Prostate gland (tissue), 2 donors: ENCODE data around the gene TSPOAP1. TPM values are rescaled to one million over a fixed set of nuclear protein-coding genes. Genes with fewer than 3 reads are reported as not detected.

Experiments used
- DNase-seq: peaks from one replicate; pipeline ENCODE4 v3.0.0-alpha.2; 2019; ENCODE audit warnings: low spot score
- H3K27ac ChIP-seq, 2 donors: fragments of 200-600 bp; sonication (generic); 2 replicates each; pipeline ENCODE4 v1.5.1; 2017 to 2019
- H3K27me3 ChIP-seq: fragments of 200-600 bp; sonication (generic); replicated peaks from 2 replicates; pipeline ENCODE4 v1.5.1; 2019; ENCODE audit not compliant: insufficient read depth
- H3K36me3 ChIP-seq, 2 donors: fragments of 200-600 bp; sonication (generic); 1 replicate in 1 of 2; 2 replicates in 1 of 2; pipeline versions ENCODE4 v1.5.1 to v1.8.1; 2017 to 2019
- H3K4me1 ChIP-seq: fragments of 200-600 bp; sonication (generic); replicated peaks from 2 replicates; pipeline ENCODE4 v1.5.1; 2019
- H3K4me3 ChIP-seq, 2 donors: fragments of 200-600 bp; sonication (generic); 2 replicates each; pipeline ENCODE4 v1.5.1; 2017 to 2019
- H3K9me3 ChIP-seq: fragments of 200-600 bp; sonication (generic); 2 replicates; pipeline ENCODE4 v1.5.1; 2017
- CTCF ChIP-seq, 4 experiments: fragments of 200-600 bp in 2 of 4; fragments of 450-650 bp in 2 of 4; sonication (generic) in 2 of 4; IDR thresholded peaks; 1 replicate in 3 of 4; 2 replicates in 1 of 4; pipeline ENCODE4 v1.5.1; 2016 to 2019; ENCODE audit warnings: antibody characterized with exemption in 4 of 4, mild to moderate bottlenecking in 2 of 4, moderate library complexity in 2 of 4
- POLR2A ChIP-seq: fragments of 450-650 bp; IDR thresholded peaks from one replicate; pipeline ENCODE4 v1.6.1; 2016; ENCODE audit warnings: antibody characterized with exemption, mild to moderate bottlenecking
- POLR2AphosphoS5 ChIP-seq: sonication (generic); formaldehyde crosslinking; IDR thresholded peaks from one replicate; pipeline ENCODE4 v1.6.1; 2017; ENCODE audit warnings: antibody characterized with exemption
- WGBS: methylation state at CpG from one replicate; pipeline ENCODE4 v1.1.5; 2018; 5-methylcytosine and 5-hydroxymethylcytosine counted together
- intact Hi-C: fragments of 100-400 bp; cut with DNase I; formaldehyde crosslinking; loops from one replicate; pipeline ENCODE4 v1.14.2; 2022
- total RNA-seq, 2 donors: library from RNA; depleted of rRNA; stranded (reverse); fragments of >200 nt; gene quantifications; one replicate each; pipeline ENCODE4 v1.1.0, GENCODE V29; 2016

Gene TSPOAP1
- total RNA-seq, 2 donors from 2014 or later, result 22.7 to 26.5 TPM

- no peaks in the 10 kb centered on the region for H3K4me1 ChIP-seq
- intact Hi-C loops, result no loop called here
- H3K27ac ChIP-seq, result no peak overlapping the region
- no peaks in the 10 kb centered on the region for H3K36me3 ChIP-seq
- DNase-seq, result no peak
- no peaks in the 10 kb centered on the region for H3K27me3 ChIP-seq
- TF ChIP-seq POLR2A (no peak), POLR2AphosphoS5 (no peak), CTCF (IDR thresholded peaks at IDR 0.05) (no peak)
- WGBS, result 95% methylated on average over 4 of the region's 4 CpGs
- no peaks in the 10 kb centered on the region for H3K9me3 ChIP-seq
- no peak overlapping the region for H3K4me3 ChIP-seq
These were observed 12.8 kb downstream of the TSPOAP1 start for GRCh38 chr17:58315750-58316149.

GRCh38 chr17:58315281-58315711, 13.3 kb downstream of the TSPOAP1 start:
- Histone ChIP-seq H3K36me3 (no peaks in the 10 kb centered on the region), H3K4me1 (no peaks in the 10 kb centered on the region), H3K27me3 (no peaks in the 10 kb centered on the region), H3K4me3 (no peak overlapping the region), H3K9me3 (no peaks in the 10 kb centered on the region), H3K27ac (no peak overlapping the region)
- intact Hi-C loops, result no loop called here
- WGBS, result 97% methylated on average over 6 of the region's 6 CpGs
- TF ChIP-seq POLR2AphosphoS5 (no peak), POLR2A (no peak), CTCF (IDR thresholded peaks at IDR 0.05) (no peak)
- no peak for DNase-seq

- no peaks in the 10 kb centered on the region for H3K27me3 ChIP-seq
- intact Hi-C loops, result no loop called here
- TF ChIP-seq POLR2AphosphoS5 (no peak), POLR2A (no peak), CTCF (IDR thresholded peaks at IDR 0.05) (no peak)
- H3K9me3 ChIP-seq, result no peaks in the 10 kb centered on the region
- WGBS, result 89% methylated on average over 6 of the region's 6 CpGs
- no peaks in the 10 kb centered on the region for H3K4me1 ChIP-seq
- no peaks in the 10 kb centered on the region for H3K36me3 ChIP-seq
- no peak overlapping the region for H3K27ac ChIP-seq
- no peak for DNase-seq
- no peak overlapping the region for H3K4me3 ChIP-seq
These were observed 13.9 kb downstream of the TSPOAP1 start for GRCh38 chr17:58314706-58315015.

- Histone ChIP-seq H3K36me3 (no peaks in the 10 kb centered on the region), H3K27ac (no peak overlapping the region), H3K4me3 (no peak overlapping the region), H3K27me3 (no peaks in the 10 kb centered on the region), H3K9me3 (no peaks in the 10 kb centered on the region), H3K4me1 (no peaks in the 10 kb centered on the region)
- TF ChIP-seq POLR2AphosphoS5, result no peak
- no peak for TF ChIP-seq CTCF (IDR thresholded peaks at IDR 0.05)
- TF ChIP-seq POLR2A, result no peak
- 72% methylated on average over 7 of the region's 7 CpGs for WGBS
- intact Hi-C loops, result no loop called here
- no peak for DNase-seq
These were observed 14.5 kb downstream of the TSPOAP1 start for GRCh38 chr17:58313815-58314705.

- whole genome bisulfite sequencing, result 50% methylated on average over 1 of the region's 1 CpG
- H3K27ac ChIP-seq, result no peak overlapping the region
- DNase-seq, result no peak
- no peaks in the 10 kb centered on the region for H3K27me3 ChIP-seq
- no peaks in the 10 kb centered on the region for H3K4me1 ChIP-seq
- intact Hi-C loops, result no loop called here
- no peaks in the 10 kb centered on the region for H3K9me3 ChIP-seq
- TF ChIP-seq CTCF (IDR thresholded peaks at IDR 0.05), result no peak
- TF ChIP-seq POLR2A, result no peak
- TF ChIP-seq POLR2AphosphoS5, result no peak
- no peak overlapping the region for H3K4me3 ChIP-seq
- no peaks in the 10 kb centered on the region for H3K36me3 ChIP-seq
These were observed 15.8 kb downstream of the TSPOAP1 start for GRCh38 chr17:58312829-58313228.
